Embryonic facial prominence (tissue), 1 donor: ENCODE data around the gene ARHGEF7.
"Not testable (repeated sequence)": the region's sequence is repeated elsewhere in the genome, so short reads cannot be mapped to it uniquely, and the experiment has no call there.

Source experiments
- DNase-seq: peaks from one replicate; pipeline ENCODE4 v3.0.0-alpha.2; 2016; ENCODE audit errors: extremely low spot score

Gene ARHGEF7, protein sequence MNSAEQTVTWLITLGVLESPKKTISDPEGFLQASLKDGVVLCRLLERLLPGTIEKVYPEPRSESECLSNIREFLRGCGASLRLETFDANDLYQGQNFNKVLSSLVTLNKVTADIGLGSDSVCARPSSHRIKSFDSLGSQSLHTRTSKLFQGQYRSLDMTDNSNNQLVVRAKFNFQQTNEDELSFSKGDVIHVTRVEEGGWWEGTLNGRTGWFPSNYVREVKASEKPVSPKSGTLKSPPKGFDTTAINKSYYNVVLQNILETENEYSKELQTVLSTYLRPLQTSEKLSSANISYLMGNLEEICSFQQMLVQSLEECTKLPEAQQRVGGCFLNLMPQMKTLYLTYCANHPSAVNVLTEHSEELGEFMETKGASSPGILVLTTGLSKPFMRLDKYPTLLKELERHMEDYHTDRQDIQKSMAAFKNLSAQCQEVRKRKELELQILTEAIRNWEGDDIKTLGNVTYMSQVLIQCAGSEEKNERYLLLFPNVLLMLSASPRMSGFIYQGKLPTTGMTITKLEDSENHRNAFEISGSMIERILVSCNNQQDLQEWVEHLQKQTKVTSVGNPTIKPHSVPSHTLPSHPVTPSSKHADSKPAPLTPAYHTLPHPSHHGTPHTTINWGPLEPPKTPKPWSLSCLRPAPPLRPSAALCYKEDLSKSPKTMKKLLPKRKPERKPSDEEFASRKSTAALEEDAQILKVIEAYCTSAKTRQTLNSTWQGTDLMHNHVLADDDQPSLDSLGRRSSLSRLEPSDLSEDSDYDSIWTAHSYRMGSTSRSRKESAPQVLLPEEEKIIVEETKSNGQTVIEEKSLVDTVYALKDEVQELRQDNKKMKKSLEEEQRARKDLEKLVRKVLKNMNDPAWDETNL

DNA sequence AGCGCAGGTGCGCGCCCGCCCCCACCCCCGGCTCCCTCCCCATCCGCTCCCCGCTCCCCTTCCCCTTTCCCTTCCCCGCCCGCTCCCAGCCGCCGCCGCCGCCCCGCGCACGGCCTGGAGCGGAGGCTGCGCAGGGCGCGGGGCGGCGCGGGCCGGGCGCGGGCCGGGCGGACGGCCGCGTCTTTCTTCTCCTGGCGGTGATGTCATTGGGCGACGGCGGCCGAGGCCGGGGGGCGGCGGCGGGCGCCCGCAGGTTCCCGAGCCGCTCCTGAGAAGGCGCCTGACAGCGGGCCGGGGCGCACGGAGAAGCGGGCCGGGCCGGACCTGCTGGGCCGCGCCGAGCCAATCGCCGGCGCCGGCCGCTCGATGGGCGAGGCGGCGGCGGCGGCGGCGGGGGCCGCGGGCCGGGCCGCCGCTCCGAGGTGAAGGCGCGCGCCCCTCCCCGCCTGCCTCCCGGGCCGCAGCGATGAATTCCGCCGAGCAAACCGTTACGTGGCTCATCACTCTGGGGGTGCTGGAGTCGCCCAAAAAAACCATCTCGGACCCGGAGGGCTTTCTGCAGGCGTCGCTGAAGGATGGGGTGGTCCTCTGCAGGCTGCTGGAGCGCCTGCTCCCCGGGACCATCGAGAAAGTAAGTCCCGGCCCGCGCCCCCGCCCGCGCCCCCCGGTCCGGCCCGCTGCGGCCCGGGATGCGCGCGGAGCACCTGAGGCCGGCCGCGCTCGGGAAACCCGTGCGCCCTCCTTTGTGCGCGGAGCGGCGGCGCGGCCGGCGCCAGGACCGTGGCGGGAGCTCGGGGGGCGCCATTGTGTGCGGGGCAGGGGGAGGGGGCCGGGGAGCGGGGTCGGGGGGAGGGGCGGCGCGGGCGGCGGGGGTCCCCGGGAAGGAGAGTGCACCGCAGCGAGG, at the start of gene ARHGEF7:
TSS of gene ARHGEF7 (plus strand) at position 250 of the 904 bp plus-strand sequence. CDS start at position 467, 217 bp downstream.
- no peak for DNase-seq

DNA sequence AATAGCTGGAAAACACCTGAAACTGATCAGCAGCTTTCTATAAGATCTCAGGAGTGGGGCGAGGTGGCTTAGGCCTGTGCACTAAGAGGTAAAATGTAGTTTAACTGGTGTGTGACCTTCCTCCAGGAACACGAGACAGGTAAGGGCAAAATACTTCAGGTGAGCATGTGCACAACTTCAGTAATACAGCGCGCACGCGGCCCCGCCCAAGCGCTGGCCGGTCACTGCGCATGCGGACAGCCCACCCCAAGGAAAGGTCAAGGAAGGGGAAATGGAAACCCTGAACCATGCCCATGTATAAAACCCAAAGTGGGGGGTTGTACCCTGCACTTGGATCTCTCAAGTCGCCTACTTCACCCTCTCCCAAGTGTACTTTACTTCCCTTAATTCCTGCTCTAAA, 49.4 kb upstream of the ARHGEF7 start:
- no peak for DNase-seq

DNA sequence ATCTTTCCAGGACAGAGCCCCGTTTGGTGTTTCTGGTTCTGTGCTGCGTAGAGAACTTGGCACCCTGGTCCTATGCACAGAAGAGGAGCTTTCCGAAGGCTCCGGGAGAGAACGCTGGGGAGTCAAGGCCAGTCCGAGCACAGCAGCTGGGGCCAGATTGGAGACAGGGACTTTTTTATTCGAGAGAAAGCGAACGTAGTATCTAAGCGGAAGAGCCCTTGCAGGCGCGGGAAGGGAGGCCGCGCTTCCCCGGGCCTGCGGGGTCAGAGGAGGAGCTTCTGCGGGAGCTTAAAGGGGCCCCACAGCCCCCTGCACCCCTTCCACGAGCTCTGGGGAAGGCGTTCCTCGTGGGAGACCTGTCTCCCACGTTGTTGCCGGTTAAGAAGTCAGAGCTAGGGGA, 48.6 kb upstream of the ARHGEF7 start:
- DNase-seq: no peak

DNA sequence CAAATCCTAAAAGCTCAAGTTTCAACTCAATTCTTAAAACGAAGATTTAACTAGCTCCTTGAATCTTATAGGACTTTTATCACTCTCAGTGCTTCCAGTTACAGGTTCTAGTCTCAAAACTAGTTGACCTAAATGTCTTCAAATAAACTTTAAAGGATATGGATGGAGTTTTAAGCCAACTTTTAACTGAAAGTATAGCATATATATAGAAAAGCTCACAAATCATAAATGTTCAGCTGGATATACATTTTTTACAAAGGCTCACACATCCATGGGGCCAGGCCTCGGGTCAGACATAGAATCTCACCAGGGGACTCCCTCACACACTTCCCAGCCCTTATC, 47.1 kb upstream of the ARHGEF7 start:
- no peak for DNase-seq

DNA sequence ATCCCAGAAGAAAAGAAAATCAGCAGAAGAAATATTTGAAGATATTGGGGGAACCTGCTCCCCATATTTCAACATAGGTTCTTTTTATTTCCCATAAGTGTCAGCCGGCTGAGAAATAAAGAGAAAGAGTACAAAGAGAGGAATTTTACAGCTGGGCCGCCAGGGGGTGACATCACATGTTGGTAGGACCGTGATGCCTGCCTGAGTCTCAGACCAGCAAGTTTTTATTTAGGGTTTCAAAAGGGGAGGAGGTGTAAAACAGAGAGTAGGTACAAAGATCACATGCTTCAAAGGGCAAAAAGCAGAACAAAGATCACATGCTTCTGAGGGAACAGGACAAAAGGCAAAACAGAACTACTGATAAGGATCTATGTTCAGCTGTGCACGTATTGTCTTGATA, 44.0 kb upstream of the ARHGEF7 start:
- DNase-seq: not testable (repeated sequence)

DNA sequence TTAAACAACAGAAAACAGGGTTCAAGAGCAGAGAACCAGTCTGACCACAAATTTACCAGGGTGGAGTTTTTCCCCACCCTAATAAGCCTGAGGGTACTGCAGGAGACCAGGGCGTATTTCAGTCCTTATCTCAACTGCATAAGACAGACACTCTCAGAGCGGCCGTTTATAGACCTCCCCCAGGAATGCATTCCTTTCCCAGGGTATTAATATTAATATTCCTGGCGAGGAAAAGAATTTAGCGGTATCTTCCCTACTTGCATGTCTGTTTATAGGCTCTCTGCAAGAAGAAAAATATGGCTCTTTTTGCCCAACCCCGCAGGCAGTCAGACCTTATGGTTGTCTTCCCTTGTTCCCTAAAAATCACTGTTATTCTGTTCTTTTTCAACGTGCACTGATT, 43.6 kb upstream of the ARHGEF7 start:
- DNase-seq: not testable (repeated sequence)

DNA sequence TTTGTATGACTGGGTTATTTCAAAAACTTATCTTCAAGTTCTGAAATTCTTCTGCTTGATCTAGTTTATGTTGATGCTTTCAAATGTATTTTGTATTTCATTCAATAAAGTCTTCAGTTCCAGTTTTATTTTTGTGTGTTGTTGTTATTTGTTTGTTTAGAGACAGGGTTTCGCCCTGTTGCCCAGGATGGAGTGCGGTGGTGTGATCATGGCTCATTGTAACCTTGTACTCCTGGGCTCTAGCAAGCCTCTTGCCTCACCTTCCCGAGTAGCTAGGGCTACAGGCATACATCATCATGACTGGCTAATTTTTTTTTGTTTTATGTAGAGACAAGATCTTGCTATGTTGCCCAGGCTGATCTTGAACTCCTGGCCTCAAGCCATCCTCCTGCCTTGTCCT, 40.3 kb upstream of the ARHGEF7 start:
- DNase-seq: no peak

DNA sequence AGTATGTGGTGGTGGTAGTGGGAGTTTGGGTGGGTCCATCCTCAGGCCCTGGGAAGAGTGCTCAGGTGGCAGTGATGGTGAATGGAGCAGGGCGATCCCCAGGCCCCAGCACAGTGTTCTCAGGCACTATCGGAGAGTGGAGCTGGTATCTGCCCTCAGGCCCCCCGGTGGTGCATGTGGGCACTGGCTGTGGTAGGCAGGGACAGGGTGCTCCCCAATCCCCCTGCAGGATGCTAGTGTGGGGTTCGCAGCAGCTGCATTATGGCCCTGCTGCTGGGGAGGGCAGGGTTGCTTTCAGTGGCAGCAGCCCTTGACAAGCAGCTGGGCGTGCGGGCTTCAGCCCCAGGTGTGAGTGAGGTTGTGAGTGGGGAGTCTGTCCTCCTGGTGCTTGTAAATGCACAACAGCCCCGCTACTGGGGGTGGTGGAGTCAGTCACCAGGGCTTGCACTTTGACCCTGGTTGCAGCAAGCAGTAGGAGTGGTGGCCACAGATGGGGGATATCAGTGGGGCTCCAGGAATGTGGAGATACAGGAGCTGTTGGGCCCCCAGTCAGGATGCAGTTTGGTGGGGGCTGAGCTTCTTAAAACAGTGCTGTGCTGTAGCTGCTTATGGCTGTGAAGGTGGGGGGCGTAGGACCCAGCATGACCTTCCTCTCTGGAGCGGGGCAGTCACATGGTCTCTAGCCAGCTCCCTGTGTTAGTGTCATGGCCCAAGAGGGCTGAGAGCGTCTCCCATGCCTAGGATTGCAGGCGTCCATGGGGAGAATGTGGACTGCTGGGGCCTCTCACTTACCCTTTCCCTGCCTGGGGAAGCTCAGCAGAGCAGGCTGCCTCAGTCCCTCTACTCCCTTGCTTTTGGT, 38.7 kb upstream of the ARHGEF7 start:
- DNase-seq: no peak

DNA sequence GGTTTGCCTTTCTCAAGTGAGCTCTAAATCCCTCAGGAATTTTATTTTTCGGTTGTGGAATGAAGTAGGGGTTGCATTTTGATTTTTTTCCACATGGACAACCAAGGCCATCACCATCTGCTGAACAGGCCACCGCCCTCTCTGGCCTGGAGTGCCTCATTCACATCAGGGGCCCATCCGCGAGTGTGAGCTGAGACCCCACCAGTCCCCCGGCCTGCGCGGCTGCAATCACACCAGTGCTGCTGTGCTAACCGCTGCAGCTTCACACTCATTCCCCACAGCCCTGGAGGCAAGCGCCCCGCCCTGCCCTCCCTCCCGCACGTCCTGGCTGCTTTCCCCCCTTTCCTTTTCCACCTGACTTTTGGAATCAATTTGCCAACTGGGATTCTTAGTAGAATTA, 35.7 kb upstream of the ARHGEF7 start:
- DNase-seq: no peak

DNA sequence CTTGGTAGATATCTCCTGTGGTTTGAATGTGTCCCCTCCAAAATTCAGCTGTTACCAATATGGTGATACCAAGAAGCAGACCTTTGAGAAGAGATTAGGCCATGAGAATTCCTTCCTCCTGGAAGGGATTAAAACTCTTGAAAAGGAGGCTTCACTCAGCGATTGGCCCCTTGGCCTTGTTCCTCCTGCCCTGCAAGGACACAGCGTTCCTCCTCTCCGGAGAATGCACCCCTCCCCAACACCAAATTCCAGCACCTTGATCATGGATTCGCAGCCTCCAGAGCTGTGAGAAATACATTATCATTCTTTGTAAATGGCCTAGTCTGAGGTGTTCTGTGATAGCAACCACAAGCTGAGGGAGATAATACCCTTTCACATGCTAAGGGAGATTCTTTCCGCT, 34.5 kb upstream of the ARHGEF7 start:
- no peak for DNase-seq

DNA sequence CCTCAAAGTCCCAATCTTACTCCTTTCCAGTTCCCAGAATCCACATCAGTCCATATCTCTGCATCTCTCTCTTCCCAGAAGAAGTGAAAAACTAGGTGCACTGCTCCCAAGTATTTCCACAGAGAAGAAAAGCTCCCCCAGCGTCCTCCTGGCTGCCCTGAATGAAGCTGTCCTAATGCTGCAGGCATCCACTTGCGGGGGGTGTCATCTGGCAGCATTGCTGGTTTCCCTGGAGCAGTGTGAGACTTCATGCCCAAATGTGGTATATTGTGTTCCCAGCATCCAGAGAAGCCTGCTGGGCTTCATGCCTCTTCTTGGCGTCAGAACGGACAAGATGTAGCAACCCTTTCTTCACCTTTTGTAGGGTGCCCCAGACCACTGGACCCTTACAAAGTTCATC, 32.9 kb upstream of the ARHGEF7 start:
- no peak for DNase-seq

DNA sequence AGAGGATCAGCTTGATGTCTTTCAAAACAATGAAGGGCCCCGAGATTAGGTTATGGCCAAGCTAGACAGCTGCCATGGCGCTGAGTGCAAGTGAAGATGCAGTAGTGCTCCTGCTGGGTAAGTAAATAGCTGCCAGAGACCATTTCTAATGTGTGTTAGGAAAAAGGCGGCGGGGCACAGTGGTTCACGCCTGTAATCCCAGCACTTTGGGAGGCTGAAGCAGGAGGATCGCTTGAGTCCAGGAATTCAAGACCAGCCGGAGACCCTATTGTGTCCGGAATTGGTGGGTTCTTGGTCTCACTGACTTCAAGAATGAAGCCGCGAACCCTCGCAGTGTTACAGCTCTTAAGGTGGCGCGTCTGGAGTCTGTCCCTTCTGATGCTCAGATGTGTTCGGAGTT, 32.3 kb upstream of the ARHGEF7 start:
- not testable (repeated sequence) for DNase-seq

DNA sequence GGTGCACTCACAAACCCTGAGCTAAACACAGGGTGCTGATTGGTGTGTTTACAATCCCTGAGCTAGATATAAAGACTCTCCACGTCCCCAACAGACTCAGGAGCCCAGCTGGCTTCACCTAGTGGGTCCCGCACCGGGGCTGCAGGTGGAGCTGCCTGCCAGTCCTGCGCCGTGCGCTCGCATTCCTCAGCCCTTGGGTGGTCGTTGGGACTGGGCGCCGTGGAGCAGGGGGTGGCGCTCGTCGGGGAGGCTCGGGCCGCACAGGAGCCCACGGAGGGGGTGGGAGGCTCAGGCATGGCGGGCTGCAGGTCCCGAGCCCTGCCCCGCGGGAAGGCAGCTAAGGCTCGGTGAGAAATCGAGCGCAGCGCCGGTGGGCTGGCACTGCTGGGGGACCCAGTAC, 31.4 kb upstream of the ARHGEF7 start:
- DNase-seq: not testable (repeated sequence)

DNA sequence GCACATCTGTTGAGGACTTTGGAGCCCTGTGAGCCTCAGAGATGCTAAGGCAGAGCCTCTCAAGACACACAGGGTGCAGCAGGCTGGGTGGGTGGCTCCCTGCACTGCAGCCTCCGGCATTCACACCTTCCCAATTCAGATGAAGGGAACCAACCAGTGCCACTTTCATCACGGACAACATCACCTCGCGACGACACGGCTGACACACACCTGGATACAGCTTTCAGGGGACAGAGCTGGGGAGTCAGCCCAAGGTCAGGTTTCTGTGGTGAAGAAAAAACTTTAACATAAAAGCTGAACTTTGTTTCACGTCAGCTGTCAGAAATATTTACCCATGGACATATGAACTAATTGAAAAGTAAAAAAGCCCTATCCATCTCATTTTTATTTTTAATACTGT, 24.9 kb upstream of the ARHGEF7 start:
- no peak for DNase-seq

DNA sequence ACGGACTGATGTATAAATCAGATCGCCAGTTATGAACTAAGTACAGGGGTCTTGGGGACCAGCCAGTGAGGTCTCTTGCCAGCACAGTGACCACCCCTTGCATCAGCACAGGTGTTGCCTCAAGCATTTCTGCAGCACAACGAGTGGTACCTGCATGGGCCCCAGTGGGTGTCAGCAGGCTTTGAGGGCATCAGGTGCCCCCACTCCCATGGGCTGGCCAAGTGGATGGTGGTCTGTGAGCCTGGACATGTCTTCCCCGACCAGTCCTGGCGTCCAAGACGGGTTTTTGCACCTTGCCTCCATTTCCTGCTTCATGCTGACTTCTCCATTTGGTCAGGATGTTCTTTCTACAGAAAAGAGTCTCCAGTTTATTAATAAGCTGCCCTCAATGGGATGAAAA, 22.4 kb upstream of the ARHGEF7 start:
- no peak for DNase-seq

DNA sequence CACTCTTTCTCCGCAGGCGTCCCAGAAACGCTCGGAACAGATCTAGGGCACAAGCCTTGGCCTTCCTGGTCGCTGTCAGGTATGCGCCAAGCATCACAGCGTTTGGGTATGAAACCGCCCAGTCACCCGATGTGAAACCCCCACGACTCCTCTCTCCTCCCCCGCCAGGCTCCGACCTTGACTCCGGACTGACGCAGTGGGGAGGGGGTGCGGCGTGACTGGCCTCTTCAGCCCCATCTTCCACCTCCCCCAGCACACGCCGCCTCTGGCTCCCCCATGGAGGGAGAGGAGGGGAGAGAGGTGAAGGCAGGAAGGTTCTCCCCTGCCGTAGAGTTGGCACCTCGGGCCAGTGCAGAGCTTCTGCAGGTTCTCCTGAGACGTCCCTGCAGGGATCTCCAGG, 22.0 kb upstream of the ARHGEF7 start:
- DNase-seq: no peak

DNA sequence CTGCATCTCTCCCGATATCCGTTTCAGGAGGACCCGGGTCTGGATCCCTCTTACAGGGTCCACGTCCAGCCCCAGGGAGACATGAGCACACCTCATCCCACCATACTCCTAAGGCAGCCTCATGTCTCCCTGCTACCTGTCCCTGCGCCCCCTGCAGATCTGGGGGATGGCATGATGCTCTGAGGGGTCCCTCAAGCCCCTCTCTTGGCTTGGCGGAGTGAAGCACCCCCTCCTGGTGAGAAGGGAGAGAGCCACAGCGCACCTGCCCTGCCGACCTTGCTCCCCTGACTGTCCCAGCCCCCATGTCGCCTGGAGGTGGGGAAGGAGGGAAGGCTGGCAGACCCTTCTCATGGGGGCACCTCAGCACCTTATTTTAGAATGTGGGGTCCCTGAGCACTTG, 21.5 kb upstream of the ARHGEF7 start:
- DNase-seq: no peak

DNA sequence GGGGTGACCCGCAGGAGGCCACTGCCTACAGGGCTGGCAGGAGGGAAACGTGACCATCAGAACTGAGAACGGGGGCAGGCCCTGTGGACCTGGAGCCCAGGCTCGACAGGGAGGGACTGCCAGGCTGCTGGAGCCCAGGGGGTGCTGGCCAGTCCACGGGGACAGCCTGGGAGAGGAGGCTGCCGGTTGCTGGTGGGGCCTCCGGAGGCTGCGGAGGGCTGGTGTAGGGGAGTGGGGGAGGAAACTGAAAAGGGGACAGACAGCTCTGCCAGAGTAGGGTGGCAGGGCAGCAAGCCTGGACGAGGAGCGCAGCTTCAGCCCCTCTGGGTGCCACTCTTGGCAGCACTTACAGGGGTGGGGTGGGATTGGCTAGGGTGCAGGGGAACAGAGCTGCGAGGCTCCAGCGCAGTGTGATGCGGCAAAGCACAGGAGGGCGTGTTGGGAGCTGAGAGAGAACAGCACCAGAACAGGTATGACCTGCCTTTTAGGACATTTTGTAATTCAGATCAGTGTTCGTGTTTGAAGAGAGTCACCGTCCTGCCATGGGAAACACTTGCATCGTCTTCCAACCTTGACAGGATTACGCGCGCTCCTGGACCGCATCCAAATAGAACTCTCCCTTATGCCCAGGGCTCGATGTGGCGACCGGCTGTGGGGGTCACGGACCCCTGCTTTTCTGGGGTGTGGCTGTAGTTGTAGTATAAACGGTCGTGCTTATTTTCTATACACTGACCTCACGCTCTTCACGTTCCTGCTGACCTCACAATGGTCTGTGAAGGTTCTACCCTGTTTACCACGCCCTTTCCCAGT, 19.9 kb upstream of the ARHGEF7 start:
- no peak for DNase-seq

DNA sequence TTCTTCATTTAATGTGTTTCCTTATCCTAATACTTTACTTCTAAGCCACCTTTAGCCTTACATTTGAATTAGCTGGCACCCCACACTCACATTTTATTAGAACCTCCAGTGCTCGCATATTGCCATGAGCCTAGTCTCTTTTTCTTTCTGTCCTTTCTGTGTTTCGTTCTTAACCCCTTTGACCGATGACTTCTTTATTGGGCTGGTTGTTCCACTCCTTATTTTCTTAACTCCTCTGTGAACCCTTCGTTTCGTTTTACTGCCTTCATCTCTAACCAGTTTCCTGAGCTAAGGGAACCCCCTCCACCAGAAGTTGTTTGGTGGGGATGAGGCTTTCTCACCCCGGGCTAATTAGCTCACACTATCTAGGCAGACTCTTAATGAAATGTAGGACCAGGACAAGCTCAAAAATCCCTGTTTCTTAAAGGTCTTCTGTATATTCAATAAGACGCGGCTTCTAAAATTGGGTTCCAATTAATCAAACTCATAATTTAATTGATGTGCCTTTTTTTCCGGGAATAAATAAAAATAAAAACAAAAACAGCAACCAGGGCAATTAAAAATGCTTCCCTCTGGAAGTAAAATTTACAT, 19.1 kb upstream of the ARHGEF7 start:
- DNase-seq: no peak

DNA sequence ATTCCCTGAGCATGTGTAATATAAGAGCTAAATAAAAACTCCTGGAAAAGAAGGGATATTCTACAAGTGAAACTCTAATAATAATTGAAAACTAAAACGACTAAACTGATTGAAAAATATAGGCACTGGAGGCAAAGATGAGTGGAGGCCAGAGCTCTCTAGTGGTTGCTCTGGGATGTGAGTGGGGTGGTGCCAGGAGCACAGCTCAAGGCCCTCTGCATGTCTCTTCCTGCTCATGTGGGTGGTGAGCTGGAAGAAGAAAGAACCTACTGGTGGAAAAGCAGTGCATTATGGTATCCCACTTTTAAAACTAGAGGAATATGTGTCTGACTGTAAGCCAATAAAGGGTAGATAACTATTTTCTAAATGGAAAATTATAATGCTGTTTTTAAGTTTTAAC, 15.8 kb upstream of the ARHGEF7 start:
- DNase-seq: no peak
